K562 (cell line): ENCODE measurements around the gene PIK3R5. TPM values are rescaled to one million over a fixed set of nuclear protein-coding genes. Genes with fewer than 3 reads are reported as not detected.

Experiments used
- ATAC-seq: fragments of 200-7000 bp; cut with Tn5 transposase; 3 replicates; pipeline ENCODE4 v1.9.1; 2020; ENCODE audit warnings: moderate library complexity
- BruUV-seq: library from RNA; stranded (reverse); fragments of 400-500 nt; replicated peaks from 2 replicates; lab custom pipeline; 2021; lab: Mats Ljungman, UMichigan
- CTCF ChIA-PET: fragments of 300-600 bp; formaldehyde crosslinking; extraction: SDS; loops from one replicate; lab custom pipeline; 2021; ENCODE audit warnings: low intra/inter-chr PET ratio; lab: Yijun Ruan, JAX
- POLR2A ChIA-PET: fragments of 300-600, 350-650 bp; sonication (Branson Sonifier 250); formaldehyde crosslinking; extraction: SDS; loops from one replicate; lab custom pipeline; 2021; ENCODE audit warnings: antibody characterized with exemption, inconsistent platforms; lab: Yijun Ruan, JAX
- DNase-seq, 4 experiments: peaks; one replicate each; pipeline versions ENCODE4 v3.0.0 to v3.0.0-alpha.2; 2011 to 2018; ENCODE audit warnings: low spot score in 3 of 4, mixed read lengths in 3 of 4; ENCODE audit errors: extremely low read depth in 1 of 4
- FAIRE-seq: peaks from 2 replicates; lab custom pipeline; 2011; peaks lifted over from hg19 to GRCh38; lab: Jason Lieb, UNC
- H2AFZ ChIP-seq: 2 replicates; pipeline ENCODE4 v1.6.0; 2011; ENCODE audit warnings: low read depth, low read length, control low read depth, inconsistent platforms
- H3K27ac ChIP-seq: fragments of 200-600 bp; 3 replicates; pipeline ENCODE4 v1.8.0; 2011; ENCODE audit warnings: low read depth, mild to moderate bottlenecking, control low read depth, inconsistent platforms, low read length, moderate library complexity, mixed read lengths; ENCODE audit errors: extremely low read depth
- H3K27me3 ChIP-seq, 2 experiments: fragments of 300-600 bp in 1 of 2; 2 replicates in 1 of 2; 3 replicates in 1 of 2; pipeline versions ENCODE4 v1.6.0 to v1.8.0; 2011; ENCODE audit warnings: inconsistent platforms in 2 of 2, low read length in 2 of 2, mild to moderate bottlenecking in 1 of 2, mixed read lengths in 1 of 2, moderate library complexity in 1 of 2; ENCODE audit not compliant: control insufficient read depth in 2 of 2, insufficient read depth in 2 of 2
- H3K36me3 ChIP-seq: fragments of 300-600 bp; 3 replicates; pipeline ENCODE4 v1.8.0; 2011; ENCODE audit warnings: mild to moderate bottlenecking, low read length, inconsistent platforms; ENCODE audit not compliant: control insufficient read depth, insufficient read depth
- H3K4me1 ChIP-seq, 2 experiments: fragments of 200-600 bp in 1 of 2; replicated peaks in 1 of 2; 2 replicates in 1 of 2; 3 replicates in 1 of 2; pipeline versions ENCODE4 v1.5.1 to v1.8.0; 2011; ENCODE audit warnings: inconsistent platforms in 2 of 2, low read length in 2 of 2, mild to moderate bottlenecking in 1 of 2, mixed read lengths in 1 of 2, moderate library complexity in 1 of 2; ENCODE audit not compliant: control insufficient read depth in 2 of 2, insufficient read depth in 2 of 2
- H3K4me2 ChIP-seq: 2 replicates; pipeline ENCODE4 v1.6.1; 2011; ENCODE audit warnings: low read length, control low read depth, inconsistent platforms, mixed read lengths; ENCODE audit not compliant: insufficient read depth
- H3K4me3 ChIP-seq: fragments of 200-600 bp; sonication (generic), shearing (Covaris generic); 2 replicates; pipeline ENCODE4 v1.5.1; 2016; ENCODE audit warnings: control low read depth, inconsistent platforms
- H3K79me2 ChIP-seq: fragments of 200-600 bp; 3 replicates; pipeline ENCODE4 v1.8.0; 2011; ENCODE audit warnings: low read length, inconsistent platforms; ENCODE audit not compliant: control insufficient read depth, insufficient read depth
- H3K9ac ChIP-seq, 2 experiments: 2 replicates each; pipeline versions ENCODE4 v1.6.0 to v1.6.1; 2011; ENCODE audit warnings: low read depth in 2 of 2, low read length in 2 of 2, control low read depth in 1 of 2, inconsistent platforms in 1 of 2, mild to moderate bottlenecking in 1 of 2, mixed read lengths in 1 of 2; ENCODE audit not compliant: insufficient read depth in 1 of 2
- H3K9me1 ChIP-seq: one replicate; pipeline ENCODE4 v1.6.0; 2011; ENCODE audit warnings: inconsistent platforms, mild to moderate bottlenecking, low read length, moderate library complexity; ENCODE audit not compliant: control insufficient read depth, insufficient read depth
- H3K9me3 ChIP-seq: replicated peaks from 2 replicates; pipeline ENCODE4 v1.5.1; 2011; ENCODE audit warnings: low read depth, low read length, inconsistent platforms; ENCODE audit not compliant: control insufficient read depth, insufficient read depth
- H4K20me1 ChIP-seq: replicated peaks from 2 replicates; pipeline ENCODE4 v1.6.1; 2011; ENCODE audit warnings: low read length, inconsistent platforms, mixed read lengths; ENCODE audit not compliant: control insufficient read depth, insufficient read depth
- FOXK2 ChIP-seq, 2 experiments: fragments of 450-650 bp; IDR thresholded peaks in 1 of 2; conservative IDR thresholded peaks in 1 of 2; 2 replicates each; pipeline ENCODE4 v1.6.1; 2016; ENCODE audit warnings: low read depth in 2 of 2, mild to moderate bottlenecking in 1 of 2
- HLTF ChIP-seq: fragments of 450-650 bp; IDR thresholded peaks from 2 replicates; pipeline ENCODE4 v1.6.1; 2016
- RBFOX2 ChIP-seq: fragments of 200-400 bp; formaldehyde crosslinking; IDR thresholded peaks from 2 replicates; pipeline ENCODE4 v1.6.1; 2017; ENCODE audit warnings: low read depth, mild to moderate bottlenecking, low read length, moderate library complexity
- SIX5 ChIP-seq, 2 experiments: IDR thresholded peaks; 2 replicates each; pipeline ENCODE4 v1.6.1; 2011; ENCODE audit warnings: low read length in 2 of 2, borderline replicate concordance in 1 of 2, low read depth in 1 of 2, mild to moderate bottlenecking in 1 of 2, moderate library complexity in 1 of 2; ENCODE audit not compliant: insufficient read depth in 1 of 2
- SLC30A9 ChIP-seq: fragments of 250-450 bp; sonication (Bioruptor Pico); IDR thresholded peaks from 2 replicates; pipeline ENCODE4 v1.8.0; 2022; ENCODE audit warnings: mild to moderate bottlenecking, moderate library complexity
- SP2 ChIP-seq: IDR thresholded peaks from 2 replicates; pipeline ENCODE4 v1.6.1; 2011; ENCODE audit warnings: mild to moderate bottlenecking, low read depth, low read length, moderate library complexity; ENCODE audit not compliant: poor library complexity, severe bottlenecking; ENCODE audit errors: extremely low read depth
- SREBF2 ChIP-seq: sonication (generic); formaldehyde crosslinking; IDR thresholded peaks from 2 replicates; pipeline ENCODE4 v1.4.0; 2020; ENCODE audit warnings: mild to moderate bottlenecking, missing genetic modification reagents
- ZNF232 ChIP-seq: sonication (generic); formaldehyde crosslinking; IDR thresholded peaks from 2 replicates; pipeline ENCODE4 v1.8.0; 2022; ENCODE audit warnings: mild to moderate bottlenecking, missing genetic modification reagents
- WGBS: fragments of 100-300 bp; shearing (Covaris generic); methylation state at CpG from one replicate; pipeline ENCODE4 v1.1.6; 2016; ENCODE audit warnings: low coverage, mixed read lengths; ENCODE audit not compliant: insufficient coverage; ENCODE audit errors: missing lambda C conversion rate; 5-methylcytosine and 5-hydroxymethylcytosine counted together
- in situ Hi-C: fragments of 300-500 bp; cut with MboI; formaldehyde crosslinking; loops from 4 replicates; pipeline ENCODE4 v1.15.0; 2018; ENCODE audit warnings: inconsistent platforms, mixed read lengths
- intact Hi-C: fragments of 100-400 bp; cut with micrococcal nuclease; formaldehyde crosslinking; loops from 2 replicates; pipeline ENCODE4 v1.14.2; 2022
- polyA plus RNA-seq, 8 experiments: library from polyadenylated mRNA; depleted of rRNA in 4 of 8; stranded (reverse) in 5 of 8; unstranded in 3 of 8; fragments of >200 nt; fragmentation: Nextera tagmentation in 2 of 8; fragmentation: Illumina TruSeq in 1 of 8; extraction: Ambion mirVana in 2 of 8; extraction: Trizol in 1 of 8; gene quantifications; 2 replicates each; pipeline versions ENCODE4 v1.2.1 to v1.2.3, GENCODE V29; 2011 to 2014; ENCODE audit warnings: inconsistent platforms in 1 of 8, missing spikeins in 1 of 8
- total RNA-seq, 7 experiments: library from RNA; depleted of rRNA in 6 of 7; stranded (reverse); fragments of >200 nt in 6 of 7; fragmentation: Illumina TruSeq in 2 of 7; extraction: Trizol in 2 of 7; gene quantifications; 2 replicates each; pipeline versions ENCODE4 v1.2.1 to v1.2.3, GENCODE V29; 2011 to 2021; ENCODE audit warnings: low replicate concordance in 1 of 7
- TF ChIP-seq, protein P1 (sequence below): fragments of 250-450 bp; sonication (Bioruptor Pico); IDR thresholded peaks from 2 replicates; pipeline ENCODE4 v1.9.0; 2021; ENCODE audit warnings: mild to moderate bottlenecking

The PIK3R5 gene
- total and polyA plus RNA-seq, 9 of the 15 experiments (the other 6 are each of a cell fraction or from before 2014, with no cell fraction given) = 0.01 to 0.38 TPM; not detected in 7

DNA sequence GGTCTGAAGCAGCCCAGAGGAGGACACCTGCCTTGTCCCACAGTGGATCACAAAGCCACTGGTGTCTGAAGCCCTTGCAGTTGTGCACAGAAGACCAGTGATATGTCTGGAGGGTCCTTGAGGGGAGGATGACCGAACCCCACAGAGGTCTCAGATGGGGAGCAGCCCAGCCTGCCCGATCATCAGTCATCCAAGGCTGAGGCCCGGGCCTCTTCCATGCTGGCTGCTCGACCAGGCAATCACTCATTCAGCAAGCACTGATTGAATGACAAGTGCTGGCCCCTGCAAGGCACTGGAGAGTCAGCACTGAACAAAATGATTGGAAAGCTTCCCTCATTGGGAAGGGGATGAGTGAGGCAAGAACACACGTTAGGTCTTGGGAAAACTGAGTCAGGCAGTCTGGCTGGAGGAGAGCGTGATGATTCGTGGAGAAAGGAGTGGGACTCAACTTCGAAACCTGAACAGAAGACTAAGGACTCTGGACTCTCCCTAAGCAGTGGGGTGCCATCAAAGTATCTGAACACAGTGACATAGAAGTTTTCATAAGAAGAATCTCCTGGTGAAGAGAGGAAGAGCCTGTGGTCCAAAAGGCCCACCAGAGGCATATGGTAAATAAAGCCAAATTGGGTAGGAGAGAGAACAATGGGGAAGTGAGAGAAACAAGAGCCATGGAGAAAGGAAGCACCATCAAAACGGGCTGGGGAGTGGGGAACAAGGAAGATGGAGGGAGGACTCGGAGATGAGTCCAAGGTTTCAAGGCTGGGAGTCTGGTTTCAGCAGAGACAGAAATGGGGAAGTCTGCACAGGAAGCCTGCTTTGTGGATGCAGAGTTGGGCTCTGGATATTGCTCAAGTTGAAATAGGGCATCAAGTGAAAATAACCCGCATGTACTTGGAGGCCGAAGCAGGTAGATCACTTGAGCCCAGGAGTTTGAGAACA, 10.2 kb downstream of the PIK3R5 start:
- FAIRE-seq (no peak), DNase-seq (no peak), ATAC-seq (no peak)
- H3K4me3 ChIP-seq = no peak overlapping the region
- H4K20me1 ChIP-seq = no peaks in the 10 kb centered on the region
- H3K27ac ChIP-seq = no peak overlapping the region
- H3K9ac ChIP-seq = no peak overlapping the region
- BruUV-seq = no TSS peak
- H3K4me1 ChIP-seq = no peaks in the 10 kb centered on the region
- no peaks in the 10 kb centered on the region for H3K9me3 ChIP-seq
- no peak for TF ChIP-seq SLC30A9 (CRISPR knock-in tag)
- CTCF ChIA-PET = no interaction called here
- no peak overlapping the region for H3K4me2 ChIP-seq
- POLR2A ChIA-PET = no interaction called here
- H2AFZ ChIP-seq = no peak overlapping the region
- in situ Hi-C loops (no loop called here), intact Hi-C loops (no loop called here)
- 1% methylated on average over 12 of the region's 12 CpGs for WGBS
- no peaks in the 10 kb centered on the region for H3K36me3 ChIP-seq
- no peaks in the 10 kb centered on the region for H3K79me2 ChIP-seq
- no peaks in the 10 kb centered on the region for H3K9me1 ChIP-seq
- H3K27me3 ChIP-seq = peaks cover 0 to 5% of the 10 kb centered on the region in 2 experiments; a peak in 1 of 5 replicates

DNA sequence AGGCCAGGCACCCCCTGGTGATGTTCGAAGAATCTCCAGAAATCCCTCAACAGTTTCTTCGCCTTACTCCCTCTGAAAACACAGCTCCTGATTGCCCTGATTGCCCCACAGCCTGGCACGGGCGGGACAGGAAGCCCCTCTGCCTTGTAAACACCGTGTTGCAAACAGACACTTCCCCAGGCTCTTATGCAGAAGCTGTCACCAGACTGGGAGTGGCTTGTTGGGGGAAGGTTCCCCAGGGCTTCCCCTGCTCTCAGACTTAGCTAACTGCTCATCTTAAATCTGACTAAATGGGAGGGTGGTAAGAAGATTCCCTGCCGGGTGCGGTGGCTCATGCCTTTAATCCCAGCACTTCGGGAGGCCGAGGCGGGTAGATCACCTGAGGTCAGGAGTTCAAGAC, 11.2 kb downstream of the PIK3R5 start:
- no TSS peak for BruUV-seq
- TF ChIP-seq ZNF232 (CRISPR knock-in tag) (no peak), FOXK2 (conservative IDR thresholded peaks at IDR 0.05 in 1 of 2, IDR thresholded peaks at IDR 0.05 in 1 of 2; ENCODE audit: low read depth in 2 of 2) (no peak), SP2 (no peak), SREBF2 (no peak), SIX5 (IDR thresholded peaks at IDR 0.05; ENCODE audit: borderline replicate concordance in 1 of 2, insufficient read depth in 1 of 2, low read depth in 1 of 2, low read length in 2 of 2) (no peak), HLTF (no peak), RBFOX2 (no peak)
- TF ChIP-seq, protein P1, sequence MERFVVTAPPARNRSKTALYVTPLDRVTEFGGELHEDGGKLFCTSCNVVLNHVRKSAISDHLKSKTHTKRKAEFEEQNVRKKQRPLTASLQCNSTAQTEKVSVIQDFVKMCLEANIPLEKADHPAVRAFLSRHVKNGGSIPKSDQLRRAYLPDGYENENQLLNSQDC (CRISPR knock-in tag) = no peak
- H3K27me3 ChIP-seq = peaks cover 0 to 5% of the 10 kb centered on the region in 2 experiments; a peak in 2 of 5 replicates
- no peaks in the 10 kb centered on the region for H3K36me3 ChIP-seq
- H3K9me1 ChIP-seq = no peaks in the 10 kb centered on the region
- H3K4me1 ChIP-seq = no peaks in the 10 kb centered on the region
- no peak overlapping the region for H3K27ac ChIP-seq
- intact Hi-C loops (no loop called here), in situ Hi-C loops (no loop called here)
- WGBS = 0% methylated on average over 9 of the region's 10 CpGs
- H3K4me3 ChIP-seq = no peak overlapping the region
- ChIA-PET POLR2A (interaction anchor here (0.7 to 1.3 kb wide), 2 partner anchors 9 to 62 kb away, joined by 3 to 4 read pairs; no protein-coding TSS in a partner anchor), CTCF (no interaction called here)
- no peaks in the 10 kb centered on the region for H4K20me1 ChIP-seq
- H3K79me2 ChIP-seq = no peaks in the 10 kb centered on the region
- FAIRE-seq (no peak), DNase-seq (no peak), ATAC-seq (no peak)
- no peaks in the 10 kb centered on the region for H3K9me3 ChIP-seq
- H2AFZ ChIP-seq = no peak overlapping the region
- H3K4me2 ChIP-seq = no peak overlapping the region
- H3K9ac ChIP-seq = no peak overlapping the region
